HEK293 (cell line): Measurements from ENCODE around the gene IL2RA.

ENCODE experiments used
- CTCF ChIA-PET: fragments of 350-600 bp; formaldehyde crosslinking; extraction: SDS; loops from one replicate; lab custom pipeline; 2021; ENCODE audit warnings: antibody characterized with exemption; lab: Yijun Ruan, JAX
- POLR2A ChIA-PET: fragments of 300-600 bp; formaldehyde crosslinking; extraction: SDS; loops from one replicate; lab custom pipeline; 2020; ENCODE audit warnings: antibody characterized with exemption, inconsistent platforms; lab: Yijun Ruan, JAX
- H3K27ac ChIP-seq: fragments of 200-500 bp; sonication (Bioruptor generic); 2 replicates; pipeline ENCODE4 v1.5.1; 2014; ENCODE audit warnings: low read depth, low read length, control low read depth, inconsistent platforms; ENCODE audit errors: extremely low read depth
- H3K36me3 ChIP-seq, 2 experiments: fragments of 200-500 bp in 1 of 2; sonication (Bioruptor generic) in 1 of 2; 1 replicate in 1 of 2; 2 replicates in 1 of 2; pipeline ENCODE4 v1.5.1; 2014 to 2017; ENCODE audit warnings: inconsistent platforms in 2 of 2, low read length in 2 of 2; ENCODE audit not compliant: control insufficient read depth in 2 of 2, insufficient read depth in 1 of 2
- H3K4me1 ChIP-seq: fragments of 200-500 bp; sonication (Bioruptor generic); 2 replicates; pipeline ENCODE4 v1.5.1; 2014; ENCODE audit warnings: mild to moderate bottlenecking, low read length, inconsistent platforms; ENCODE audit not compliant: control insufficient read depth, insufficient read depth
- H3K4me3 ChIP-seq: 2 replicates; pipeline ENCODE4 v1.5.1; 2011; ENCODE audit warnings: low read depth, mild to moderate bottlenecking, control low read depth, low read length, moderate library complexity
- H3K9me3 ChIP-seq: fragments of 200-500 bp; sonication (Bioruptor generic); 2 replicates; pipeline ENCODE4 v1.5.1; 2014; ENCODE audit warnings: low read depth, low read length, inconsistent platforms; ENCODE audit not compliant: control insufficient read depth, insufficient read depth
- EGR2 ChIP-seq: fragments of 450-650 bp; formaldehyde crosslinking; IDR thresholded peaks from 2 replicates; pipeline ENCODE4 v1.5.1; 2016; ENCODE audit warnings: low read depth, missing biosample characterization, missing genetic modification characterization
- MYNN ChIP-seq: fragments of 450-650 bp; formaldehyde crosslinking; IDR thresholded peaks from 2 replicates; pipeline ENCODE4 v1.5.1; 2016; ENCODE audit warnings: missing biosample characterization, missing genetic modification characterization, borderline replicate concordance
- MZF1 ChIP-seq: fragments of 450-650 bp; formaldehyde crosslinking; IDR thresholded peaks from 2 replicates; pipeline ENCODE4 v1.5.1; 2017; ENCODE audit warnings: missing biosample characterization, missing genetic modification characterization, borderline replicate concordance
- PRDM1 ChIP-seq: fragments of 450-650 bp; formaldehyde crosslinking; IDR thresholded peaks from 2 replicates; pipeline ENCODE4; 2016; ENCODE audit warnings: missing biosample characterization, missing genetic modification characterization
- ZFHX2 ChIP-seq: fragments of 450-650 bp; formaldehyde crosslinking; conservative IDR thresholded peaks from 2 replicates; pipeline ENCODE4 v1.5.1; 2016; ENCODE audit warnings: missing biosample characterization, missing genetic modification characterization
- ZNF214 ChIP-seq: fragments of 450-650 bp; formaldehyde crosslinking; IDR thresholded peaks from 2 replicates; pipeline ENCODE4 v1.5.1; 2017; ENCODE audit warnings: missing biosample characterization, mild to moderate bottlenecking, missing genetic modification characterization, borderline replicate concordance
- ZNF311 ChIP-seq: fragments of 450-650 bp; formaldehyde crosslinking; IDR thresholded peaks from 2 replicates; pipeline ENCODE4 v1.5.1; 2017; ENCODE audit warnings: missing biosample characterization, missing genetic modification characterization, borderline replicate concordance
- ZNF561 ChIP-seq: fragments of 450-650 bp; IDR thresholded peaks from 2 replicates; pipeline ENCODE4 v1.5.1; 2018; ENCODE audit warnings: missing biosample characterization, missing genetic modification characterization, borderline replicate concordance
- ZNF664 ChIP-seq: fragments of 450-650 bp; formaldehyde crosslinking; IDR thresholded peaks from 2 replicates; pipeline ENCODE4 v1.5.1; 2016; ENCODE audit warnings: missing biosample characterization, missing genetic modification characterization
- ZNF768 ChIP-seq: fragments of 450-650 bp; formaldehyde crosslinking; IDR thresholded peaks from 2 replicates; pipeline ENCODE4 v1.5.1; 2018; ENCODE audit warnings: missing biosample characterization, mild to moderate bottlenecking, missing genetic modification characterization
- ZNF777 ChIP-seq: fragments of 450-650 bp; formaldehyde crosslinking; IDR thresholded peaks from 2 replicates; pipeline ENCODE4 v1.5.1; 2017; ENCODE audit warnings: missing biosample characterization, missing genetic modification characterization, borderline replicate concordance
- ZSCAN23 ChIP-seq: fragments of 450-650 bp; formaldehyde crosslinking; IDR thresholded peaks from 2 replicates; pipeline ENCODE4 v1.5.1; 2016; ENCODE audit warnings: missing biosample characterization, missing genetic modification characterization
- TF ChIP-seq, protein P1 (sequence below): sonication (generic); formaldehyde crosslinking; IDR thresholded peaks from 2 replicates; pipeline ENCODE4 v1.8.1; 2022; ENCODE audit warnings: mild to moderate bottlenecking, moderate library complexity, missing genetic modification reagents
- TF ChIP-seq, protein P2 (sequence below): fragments of 450-650 bp; formaldehyde crosslinking; IDR thresholded peaks from 2 replicates; pipeline ENCODE4 v1.5.1; 2016; ENCODE audit warnings: missing biosample characterization, missing genetic modification characterization, borderline replicate concordance
- TF ChIP-seq, protein P3 (sequence below): fragments of 450-650 bp; formaldehyde crosslinking; IDR thresholded peaks from 2 replicates; pipeline ENCODE4 v1.5.1; 2016; ENCODE audit warnings: missing biosample characterization, missing genetic modification characterization
- TF ChIP-seq, protein P4 (sequence below): fragments of 450-650 bp; formaldehyde crosslinking; IDR thresholded peaks from 2 replicates; pipeline ENCODE4 v1.5.1; 2016; ENCODE audit warnings: missing biosample characterization, missing genetic modification characterization
- TF ChIP-seq, protein P5 (sequence below): fragments of 450-650 bp; formaldehyde crosslinking; IDR thresholded peaks from 2 replicates; pipeline ENCODE4 v1.5.1; 2016; ENCODE audit warnings: missing biosample characterization, missing genetic modification characterization

IL2RA gene

DNA sequence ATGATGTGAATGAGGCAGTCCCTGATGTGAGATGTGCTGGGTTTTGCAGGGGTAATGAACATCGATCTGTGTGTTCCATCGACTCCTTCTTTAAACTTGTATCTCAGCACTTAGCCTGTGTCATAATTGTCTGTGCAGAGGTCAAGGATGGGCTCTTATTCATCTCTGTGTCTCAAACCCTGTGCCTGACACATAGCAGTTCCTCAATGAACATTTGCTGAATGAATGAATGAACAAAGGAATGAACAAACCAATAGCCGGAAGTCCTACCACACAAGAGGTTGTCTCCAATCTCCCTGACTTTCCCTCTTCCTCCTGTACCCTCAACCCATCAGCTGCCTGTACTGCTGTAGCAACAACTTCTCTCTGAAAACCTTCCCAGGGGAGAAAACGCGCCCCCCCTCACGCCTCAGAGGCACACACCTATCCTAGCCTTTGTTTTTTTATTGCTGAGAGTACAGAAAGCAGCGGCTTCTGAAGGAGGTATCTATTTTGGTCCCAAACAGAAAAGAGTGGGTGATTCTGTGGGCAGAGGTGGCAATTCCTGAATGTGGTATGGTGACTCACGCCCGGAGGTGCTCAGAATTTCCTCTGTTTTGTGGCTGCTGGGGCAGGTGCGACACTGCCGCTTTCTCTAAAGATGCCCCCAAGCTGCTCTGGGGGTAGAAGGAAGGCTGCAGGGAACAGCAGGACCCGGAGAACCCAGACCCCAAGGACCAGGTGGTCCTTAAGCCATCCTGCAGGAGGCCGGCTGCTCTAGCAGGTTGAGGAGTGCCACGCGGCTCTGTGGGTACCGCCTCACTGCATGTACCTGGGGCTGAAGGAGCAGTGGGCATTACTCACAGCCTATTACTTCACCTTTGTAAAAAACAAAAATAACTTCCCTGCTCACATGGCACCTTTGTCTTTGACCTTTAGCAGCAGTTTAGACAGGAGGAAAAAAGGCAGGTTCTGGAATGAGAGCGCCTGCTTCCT, 9.6 kb downstream of the IL2RA start:
- POLR2A ChIA-PET: no interaction called here
- Histone ChIP-seq H3K4me3 (no peak overlapping the region), H3K27ac (no peak overlapping the region), H3K9me3 (no peaks in the 10 kb centered on the region), H3K4me1 (no peaks in the 10 kb centered on the region), H3K36me3 (no peaks in the 10 kb centered on the region)
- CTCF ChIA-PET: interaction anchor here (1.0 kb wide), 1 partner anchor 34 kb away, joined by 3 read pairs; no protein-coding TSS in a partner anchor
- TF ChIP-seq, protein P1, sequence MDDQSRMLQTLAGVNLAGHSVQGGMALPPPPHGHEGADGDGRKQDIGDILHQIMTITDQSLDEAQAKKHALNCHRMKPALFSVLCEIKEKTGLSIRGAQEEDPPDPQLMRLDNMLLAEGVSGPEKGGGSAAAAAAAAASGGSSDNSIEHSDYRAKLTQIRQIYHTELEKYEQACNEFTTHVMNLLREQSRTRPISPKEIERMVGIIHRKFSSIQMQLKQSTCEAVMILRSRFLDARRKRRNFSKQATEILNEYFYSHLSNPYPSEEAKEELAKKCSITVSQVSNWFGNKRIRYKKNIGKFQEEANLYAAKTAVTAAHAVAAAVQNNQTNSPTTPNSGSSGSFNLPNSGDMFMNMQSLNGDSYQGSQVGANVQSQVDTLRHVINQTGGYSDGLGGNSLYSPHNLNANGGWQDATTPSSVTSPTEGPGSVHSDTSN (CRISPR knock-in tag): no peak
- no peak for TF ChIP-seq ZNF561 (tag by site-specific recombination)
- TF ChIP-seq, protein P2, sequence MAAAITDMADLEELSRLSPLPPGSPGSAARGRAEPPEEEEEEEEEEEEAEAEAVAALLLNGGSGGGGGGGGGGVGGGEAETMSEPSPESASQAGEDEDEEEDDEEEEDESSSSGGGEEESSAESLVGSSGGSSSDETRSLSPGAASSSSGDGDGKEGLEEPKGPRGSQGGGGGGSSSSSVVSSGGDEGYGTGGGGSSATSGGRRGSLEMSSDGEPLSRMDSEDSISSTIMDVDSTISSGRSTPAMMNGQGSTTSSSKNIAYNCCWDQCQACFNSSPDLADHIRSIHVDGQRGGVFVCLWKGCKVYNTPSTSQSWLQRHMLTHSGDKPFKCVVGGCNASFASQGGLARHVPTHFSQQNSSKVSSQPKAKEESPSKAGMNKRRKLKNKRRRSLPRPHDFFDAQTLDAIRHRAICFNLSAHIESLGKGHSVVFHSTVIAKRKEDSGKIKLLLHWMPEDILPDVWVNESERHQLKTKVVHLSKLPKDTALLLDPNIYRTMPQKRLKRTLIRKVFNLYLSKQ: no peak
- no peak for TF ChIP-seq ZNF311
- peak; percentile 87 for TF ChIP-seq ZFHX2 (tag by site-specific recombination)
- TF ChIP-seq, protein P3, sequence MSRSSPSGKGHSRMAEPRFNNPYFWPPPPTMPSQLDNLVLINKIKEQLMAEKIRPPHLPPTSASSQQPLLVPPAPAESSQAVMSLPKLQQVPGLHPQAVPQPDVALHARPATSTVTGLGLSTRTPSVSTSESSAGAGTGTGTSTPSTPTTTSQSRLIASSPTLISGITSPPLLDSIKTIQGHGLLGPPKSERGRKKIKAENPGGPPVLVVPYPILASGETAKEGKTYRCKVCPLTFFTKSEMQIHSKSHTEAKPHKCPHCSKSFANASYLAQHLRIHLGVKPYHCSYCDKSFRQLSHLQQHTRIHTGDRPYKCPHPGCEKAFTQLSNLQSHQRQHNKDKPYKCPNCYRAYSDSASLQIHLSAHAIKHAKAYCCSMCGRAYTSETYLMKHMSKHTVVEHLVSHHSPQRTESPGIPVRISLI (tag by site-specific recombination): no peak
- no peak for TF ChIP-seq ZNF664 (tag by site-specific recombination)
- TF ChIP-seq MZF1 (tag by site-specific recombination): no peak
- TF ChIP-seq, protein P4, sequence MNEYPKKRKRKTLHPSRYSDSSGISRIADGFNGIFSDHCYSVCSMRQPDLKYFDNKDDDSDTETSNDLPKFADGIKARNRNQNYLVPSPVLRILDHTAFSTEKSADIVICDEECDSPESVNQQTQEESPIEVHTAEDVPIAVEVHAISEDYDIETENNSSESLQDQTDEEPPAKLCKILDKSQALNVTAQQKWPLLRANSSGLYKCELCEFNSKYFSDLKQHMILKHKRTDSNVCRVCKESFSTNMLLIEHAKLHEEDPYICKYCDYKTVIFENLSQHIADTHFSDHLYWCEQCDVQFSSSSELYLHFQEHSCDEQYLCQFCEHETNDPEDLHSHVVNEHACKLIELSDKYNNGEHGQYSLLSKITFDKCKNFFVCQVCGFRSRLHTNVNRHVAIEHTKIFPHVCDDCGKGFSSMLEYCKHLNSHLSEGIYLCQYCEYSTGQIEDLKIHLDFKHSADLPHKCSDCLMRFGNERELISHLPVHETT: no peak
- no peak for TF ChIP-seq ZNF777 (tag by site-specific recombination)
- TF ChIP-seq, protein P5, sequence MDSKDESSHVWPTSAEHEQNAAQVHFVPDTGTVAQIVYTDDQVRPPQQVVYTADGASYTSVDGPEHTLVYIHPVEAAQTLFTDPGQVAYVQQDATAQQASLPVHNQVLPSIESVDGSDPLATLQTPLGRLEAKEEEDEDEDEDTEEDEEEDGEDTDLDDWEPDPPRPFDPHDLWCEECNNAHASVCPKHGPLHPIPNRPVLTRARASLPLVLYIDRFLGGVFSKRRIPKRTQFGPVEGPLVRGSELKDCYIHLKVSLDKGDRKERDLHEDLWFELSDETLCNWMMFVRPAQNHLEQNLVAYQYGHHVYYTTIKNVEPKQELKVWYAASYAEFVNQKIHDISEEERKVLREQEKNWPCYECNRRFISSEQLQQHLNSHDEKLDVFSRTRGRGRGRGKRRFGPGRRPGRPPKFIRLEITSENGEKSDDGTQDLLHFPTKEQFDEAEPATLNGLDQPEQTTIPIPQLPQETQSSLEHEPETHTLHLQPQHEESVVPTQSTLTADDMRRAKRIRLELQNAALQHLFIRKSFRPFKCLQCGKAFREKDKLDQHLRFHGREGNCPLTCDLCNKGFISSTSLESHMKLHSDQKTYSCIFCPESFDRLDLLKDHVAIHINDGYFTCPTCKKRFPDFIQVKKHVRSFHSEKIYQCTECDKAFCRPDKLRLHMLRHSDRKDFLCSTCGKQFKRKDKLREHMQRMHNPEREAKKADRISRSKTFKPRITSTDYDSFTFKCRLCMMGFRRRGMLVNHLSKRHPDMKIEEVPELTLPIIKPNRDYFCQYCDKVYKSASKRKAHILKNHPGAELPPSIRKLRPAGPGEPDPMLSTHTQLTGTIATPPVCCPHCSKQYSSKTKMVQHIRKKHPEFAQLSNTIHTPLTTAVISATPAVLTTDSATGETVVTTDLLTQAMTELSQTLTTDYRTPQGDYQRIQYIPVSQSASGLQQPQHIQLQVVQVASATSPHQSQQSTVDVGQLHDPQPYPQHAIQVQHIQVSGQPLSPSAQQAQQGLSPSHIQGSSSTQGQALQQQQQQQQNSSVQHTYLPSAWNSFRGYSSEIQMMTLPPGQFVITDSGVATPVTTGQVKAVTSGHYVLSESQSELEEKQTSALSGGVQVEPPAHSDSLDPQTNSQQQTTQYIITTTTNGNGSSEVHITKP (tag by site-specific recombination): no peak
- peak; percentile 92 for TF ChIP-seq EGR2 (tag by site-specific recombination)

DNA sequence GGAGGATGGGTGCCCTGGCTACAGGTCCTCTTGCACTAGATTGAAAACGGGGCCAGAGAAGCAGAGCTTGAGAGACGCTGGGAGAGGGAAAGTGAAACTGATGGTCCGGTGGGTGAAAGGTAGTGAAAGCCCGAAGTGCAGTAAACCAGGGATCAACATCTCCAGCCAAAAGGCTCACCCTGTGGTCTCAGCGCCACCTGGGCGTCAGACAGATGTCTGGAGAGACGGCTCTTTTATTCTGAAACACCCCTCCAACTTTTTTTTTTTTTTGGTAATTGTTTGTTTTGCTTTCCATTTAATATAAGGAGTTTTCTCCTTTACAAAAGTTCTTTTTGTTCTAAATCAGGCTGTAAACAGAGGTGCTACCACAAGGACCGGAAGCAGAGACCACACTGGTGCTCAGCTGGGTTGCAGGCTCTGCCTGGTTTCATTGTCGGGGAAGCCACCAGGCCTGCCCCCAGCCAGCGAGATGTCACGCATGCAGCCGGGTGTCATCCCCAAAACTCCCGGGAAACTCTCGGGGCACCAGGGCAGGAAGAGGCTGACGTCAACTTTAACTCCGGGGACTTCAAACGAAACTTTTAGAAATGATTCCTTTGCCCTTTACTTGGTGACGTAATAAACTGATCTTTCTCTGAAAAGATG, 11.2 kb downstream of the IL2RA start:
- POLR2A ChIA-PET: no interaction called here
- no peaks in the 10 kb centered on the region for H3K36me3 ChIP-seq
- CTCF ChIA-PET: interaction anchor here (0.6 to 1.0 kb wide), 2 partner anchors 15 to 76 kb away, joined by 3 read pairs; no protein-coding TSS in a partner anchor
- no peak for TF ChIP-seq ZNF214 (tag by site-specific recombination)
- no peak for TF ChIP-seq ZNF768
- TF ChIP-seq MYNN (tag by site-specific recombination): no peak
- no peak for TF ChIP-seq ZSCAN23 (tag by site-specific recombination)
- no peak for TF ChIP-seq EGR2 (tag by site-specific recombination)
- TF ChIP-seq PRDM1 (tag by site-specific recombination): peak; percentile 76; the same call in 1 of the 2 replicates
- no peak overlapping the region for H3K27ac ChIP-seq
- no peaks in the 10 kb centered on the region for H3K4me1 ChIP-seq
- H3K9me3 ChIP-seq: no peaks in the 10 kb centered on the region
- no peak overlapping the region for H3K4me3 ChIP-seq
